SJCRH30 (cell line): ENCODE results near the gene NXPE1. TPM values are rescaled to one million over a fixed set of nuclear protein-coding genes. Genes with fewer than 3 reads are reported as not detected.

Source experiments
- DNase-seq, 2 experiments: peaks; one replicate each; pipeline ENCODE4 v3.0.0-alpha.2; 2015 to 2020
- H3K27ac ChIP-seq: fragments of 250-450 bp; sonication (Bioruptor Pico); 2 replicates; pipeline ENCODE4 v1.5.1; 2020; ENCODE audit warnings: mild to moderate bottlenecking, moderate library complexity
- H3K27me3 ChIP-seq: fragments of 250-450 bp; sonication (Bioruptor Pico); 2 replicates; pipeline ENCODE4 v1.5.1; 2020; ENCODE audit warnings: mild to moderate bottlenecking, moderate library complexity
- H3K36me3 ChIP-seq: fragments of 250-450 bp; sonication (Bioruptor Pico); 2 replicates; pipeline ENCODE4 v1.5.1; 2020; ENCODE audit warnings: mild to moderate bottlenecking, moderate library complexity
- H3K4me1 ChIP-seq: fragments of 250-450 bp; sonication (Bioruptor Pico); 2 replicates; pipeline ENCODE4 v1.5.1; 2020; ENCODE audit warnings: mild to moderate bottlenecking, moderate library complexity
- H3K4me3 ChIP-seq: fragments of 250-450 bp; sonication (Bioruptor Pico); 2 replicates; pipeline ENCODE4 v1.5.1; 2020; ENCODE audit warnings: mild to moderate bottlenecking, moderate library complexity
- H3K9me3 ChIP-seq: fragments of 250-450 bp; sonication (Bioruptor Pico); replicated peaks from 2 replicates; pipeline ENCODE4 v1.5.1; 2020; ENCODE audit warnings: mild to moderate bottlenecking, moderate library complexity
- total RNA-seq: library from RNA; depleted of rRNA; stranded (reverse); fragments of >200 nt; shearing (Covaris generic); gene quantifications from 2 replicates; pipeline ENCODE4 v1.2.3, GENCODE V29; 2014; rRNA removed

The NXPE1 gene
- total RNA-seq, 1 experiment from 2014 or later, result not detected

- DNase-seq, result no peak
- no peaks in the 10 kb centered on the region for H3K27me3 ChIP-seq
Measured at GRCh38 chr11:114501901-114502300, 57.8 kb downstream of the NXPE1 start.

GRCh38 chr11:114499756-114500155, 59.9 kb downstream of the NXPE1 start:
- H3K27me3 ChIP-seq, result no peaks in the 10 kb centered on the region
- no peak overlapping the region for H3K27ac ChIP-seq
- no peaks in the 10 kb centered on the region for H3K4me1 ChIP-seq
- no peaks in the 10 kb centered on the region for H3K9me3 ChIP-seq
- DNase-seq, result no peak
- no peak overlapping the region for H3K4me3 ChIP-seq
- no peaks in the 10 kb centered on the region for H3K36me3 ChIP-seq

More at GRCh38 chr11:114501901-114502300, 57.8 kb downstream of the NXPE1 start:
- Histone ChIP-seq H3K4me1 (no peaks in the 10 kb centered on the region), H3K36me3 (no peaks in the 10 kb centered on the region), H3K4me3 (no peak overlapping the region), H3K9me3 (no peaks in the 10 kb centered on the region), H3K27ac (no peak overlapping the region)

- H3K27ac ChIP-seq, result no peak overlapping the region
- DNase-seq, result no peak
- no peaks in the 10 kb centered on the region for H3K36me3 ChIP-seq
- no peaks in the 10 kb centered on the region for H3K27me3 ChIP-seq
- no peaks in the 10 kb centered on the region for H3K9me3 ChIP-seq
- no peaks in the 10 kb centered on the region for H3K4me1 ChIP-seq
- H3K4me3 ChIP-seq, result no peak overlapping the region
Measured at GRCh38 chr11:114496915-114497314, 62.8 kb downstream of the NXPE1 start.

GRCh38 chr11:114483929-114484328, 75.8 kb downstream of the NXPE1 start:
- Histone ChIP-seq H3K9me3 (no peaks in the 10 kb centered on the region), H3K4me1 (no peaks in the 10 kb centered on the region), H3K4me3 (no peak overlapping the region), H3K27ac (no peak overlapping the region), H3K36me3 (no peaks in the 10 kb centered on the region), H3K27me3 (no peaks in the 10 kb centered on the region)
- no peak for DNase-seq

GRCh38 chr11:114482114-114482513, 77.6 kb downstream of the NXPE1 start:
- Histone ChIP-seq H3K36me3 (no peaks in the 10 kb centered on the region), H3K27me3 (no peaks in the 10 kb centered on the region), H3K4me3 (no peak overlapping the region), H3K9me3 (no peaks in the 10 kb centered on the region), H3K27ac (no peak overlapping the region), H3K4me1 (no peaks in the 10 kb centered on the region)
- DNase-seq, result peak in 1 of 2 experiments; percentile 2

- H3K4me3 ChIP-seq, result no peak overlapping the region
- H3K36me3 ChIP-seq, result no peaks in the 10 kb centered on the region
- DNase-seq, result no peak
- no peaks in the 10 kb centered on the region for H3K27me3 ChIP-seq
- no peaks in the 10 kb centered on the region for H3K9me3 ChIP-seq
- H3K4me1 ChIP-seq, result no peaks in the 10 kb centered on the region
- no peak overlapping the region for H3K27ac ChIP-seq
Measured at GRCh38 chr11:114479331-114479730, 80.3 kb downstream of the NXPE1 start.

- no peaks in the 10 kb centered on the region for H3K27me3 ChIP-seq
- H3K27ac ChIP-seq, result no peak overlapping the region
- DNase-seq, result peak in 1 of 2 experiments; percentile 0
- no peaks in the 10 kb centered on the region for H3K9me3 ChIP-seq
- no peak overlapping the region for H3K4me3 ChIP-seq
- H3K4me1 ChIP-seq, result no peaks in the 10 kb centered on the region
- no peaks in the 10 kb centered on the region for H3K36me3 ChIP-seq
Measured at GRCh38 chr11:114478768-114479167, 80.9 kb downstream of the NXPE1 start.

GRCh38 chr11:114478001-114478410, 81.7 kb downstream of the NXPE1 start:
- no peak for DNase-seq
- Histone ChIP-seq H3K4me1 (no peaks in the 10 kb centered on the region), H3K4me3 (no peak overlapping the region), H3K27ac (no peak overlapping the region), H3K36me3 (no peaks in the 10 kb centered on the region), H3K9me3 (no peaks in the 10 kb centered on the region), H3K27me3 (no peaks in the 10 kb centered on the region)

- Histone ChIP-seq H3K9me3 (no peaks in the 10 kb centered on the region), H3K4me1 (no peaks in the 10 kb centered on the region), H3K27ac (no peak overlapping the region), H3K27me3 (no peaks in the 10 kb centered on the region), H3K4me3 (no peak overlapping the region), H3K36me3 (no peaks in the 10 kb centered on the region)
- DNase-seq, result no peak
Measured at GRCh38 chr11:114472661-114473060, 87.0 kb downstream of the NXPE1 start.

Other genes starting within 250 kb of the NXPE1 start
- gene C11orf71, start 159.4 kb downstream of the NXPE1 start, total RNA-seq, result 3.2 and 3.6 TPM in 2 replicates
- gene RBM7, start 159.2 kb downstream of the NXPE1 start, total RNA-seq, result 17.4 and 19.9 TPM in 2 replicates
- gene REXO2, start 120.4 kb downstream of the NXPE1 start, total RNA-seq, result 76.0 and 81.3 TPM in 2 replicates
- gene NXPE4, start 35.9 kb upstream of the NXPE1 start, total RNA-seq, result not detected in 2 replicates
- gene NXPE2, start 118.6 kb upstream of the NXPE1 start, total RNA-seq, result not detected in 2 replicates